Muscle of leg (tissue), 11 donors: ENCODE data around the gene CECR2. TPM values are rescaled to one million over a fixed set of nuclear protein-coding genes. Genes with fewer than 3 reads are reported as not detected.

ENCODE experiments used
- DNase-seq: peaks from one replicate; pipeline ENCODE4 v3.0.0; 2013
- H3K27ac ChIP-seq: one replicate; pipeline ENCODE4 v1.5.1; 2013; ENCODE audit warnings: mild to moderate bottlenecking, low read length, control low read depth
- H3K27me3 ChIP-seq: one replicate; pipeline ENCODE4 v1.6.1; 2013; ENCODE audit warnings: low read length; ENCODE audit not compliant: control insufficient read depth, insufficient read depth
- H3K36me3 ChIP-seq: one replicate; pipeline ENCODE4 v1.6.1; 2013; ENCODE audit warnings: low read length; ENCODE audit not compliant: control insufficient read depth, insufficient read depth
- H3K4me1 ChIP-seq: one replicate; pipeline ENCODE4 v1.6.1; 2013; ENCODE audit warnings: low read length; ENCODE audit not compliant: control insufficient read depth, insufficient read depth
- H3K4me3 ChIP-seq: one replicate; pipeline ENCODE4 v1.5.1; 2013; ENCODE audit warnings: low read length, control low read depth
- H3K9me3 ChIP-seq: replicated peaks from 2 replicates; pipeline ENCODE4 v1.6.1; 2013; ENCODE audit warnings: low read depth, low read length; ENCODE audit not compliant: control insufficient read depth
- WGBS: methylation state at CpG from one replicate; pipeline ENCODE4 v1.1.5; 2013; ENCODE audit warnings: missing lambda C conversion rate; ENCODE audit not compliant: insufficient coverage; 5-methylcytosine and 5-hydroxymethylcytosine counted together
- polyA plus RNA-seq, 8 donors: library from polyadenylated mRNA; unstranded; fragments of 120-200 nt; gene quantifications; one replicate each; pipeline versions ENCODE4 v1.2.1 to v1.2.3, GENCODE V29; 2013; ENCODE audit warnings: inconsistent platforms in 1 of 8, low replicate concordance in 1 of 8; ENCODE audit not compliant: insufficient read length in 8 of 8, insufficient read depth in 1 of 8
- total RNA-seq: library from RNA; stranded (reverse); fragments of 120-200 nt; gene quantifications from one replicate; pipeline ENCODE4 v1.2.4, GENCODE V29; 2013

The CECR2 gene
- total and polyA plus RNA-seq, 9 donors = 10.3 to 26.8 (median 15.8) TPM

- Histone ChIP-seq H3K27me3 (peaks cover 3% of the 10 kb centered on the region), H3K27ac (peak overlapping the region; percentile 51), H3K4me1 (peaks cover 20% of the 10 kb centered on the region), H3K4me3 (no peak overlapping the region), H3K36me3 (no peaks in the 10 kb centered on the region), H3K9me3 (no peaks in the 10 kb centered on the region)
- 68% methylated on average over 6 of the region's 11 CpGs for WGBS
- no peak for DNase-seq
Observed at GRCh38 chr22:17375914-17376614, 6.8 kb downstream of the CECR2 start.

- no peak for DNase-seq
- Histone ChIP-seq H3K4me1 (peaks cover 21% of the 10 kb centered on the region), H3K9me3 (no peaks in the 10 kb centered on the region), H3K36me3 (no peaks in the 10 kb centered on the region), H3K27me3 (no peaks in the 10 kb centered on the region), H3K27ac (no peak overlapping the region), H3K4me3 (no peak overlapping the region)
- WGBS = no CpG with 5 or more reads among the region's 1 CpG
Observed at GRCh38 chr22:17376950-17377349, 7.7 kb downstream of the CECR2 start.

GRCh38 chr22:17379944-17380343 lies 10.7 kb downstream of the CECR2 start:
- H3K36me3 ChIP-seq = no peaks in the 10 kb centered on the region
- peaks cover 10% of the 10 kb centered on the region for H3K9me3 ChIP-seq
- peak overlapping the region; percentile 53 for H3K27ac ChIP-seq
- H3K4me3 ChIP-seq = no peak overlapping the region
- H3K27me3 ChIP-seq = no peaks in the 10 kb centered on the region
- DNase-seq = no peak
- WGBS = no CpG with 5 or more reads among the region's 2 CpGs
- H3K4me1 ChIP-seq = peaks cover 21% of the 10 kb centered on the region

GRCh38 chr22:17380359-17381087 lies 11.3 kb downstream of the CECR2 start:
- peak overlapping the region; percentile 53 for H3K27ac ChIP-seq
- peaks cover 21% of the 10 kb centered on the region for H3K4me1 ChIP-seq
- H3K36me3 ChIP-seq = no peaks in the 10 kb centered on the region
- 57% methylated on average over 1 of the region's 6 CpGs for WGBS
- no peak overlapping the region for H3K4me3 ChIP-seq
- no peaks in the 10 kb centered on the region for H3K27me3 ChIP-seq
- DNase-seq = peak; percentile 42
- peaks cover 13% of the 10 kb centered on the region for H3K9me3 ChIP-seq

- H3K27ac ChIP-seq = no peak overlapping the region
- H3K4me1 ChIP-seq = peaks cover 17% of the 10 kb centered on the region
- no peak overlapping the region for H3K4me3 ChIP-seq
- 68% methylated on average over 5 of the region's 12 CpGs for WGBS
- H3K9me3 ChIP-seq = peaks cover 13% of the 10 kb centered on the region
- H3K27me3 ChIP-seq = no peaks in the 10 kb centered on the region
- H3K36me3 ChIP-seq = no peaks in the 10 kb centered on the region
- DNase-seq = no peak
Observed at GRCh38 chr22:17381192-17381913, 12.1 kb downstream of the CECR2 start.

GRCh38 chr22:17384612-17385330 lies 15.5 kb downstream of the CECR2 start:
- Histone ChIP-seq H3K27ac (no peak overlapping the region), H3K27me3 (no peaks in the 10 kb centered on the region), H3K36me3 (peaks cover 6% of the 10 kb centered on the region), H3K4me3 (no peak overlapping the region), H3K9me3 (peaks cover 13% of the 10 kb centered on the region), H3K4me1 (peaks cover 9% of the 10 kb centered on the region)
- WGBS = 78% methylated on average over 4 of the region's 7 CpGs
- no peak for DNase-seq

GRCh38 chr22:17387356-17387755 lies 18.1 kb downstream of the CECR2 start:
- no peaks in the 10 kb centered on the region for H3K27me3 ChIP-seq
- no peak for DNase-seq
- H3K27ac ChIP-seq = no peak overlapping the region
- H3K4me1 ChIP-seq = no peaks in the 10 kb centered on the region
- H3K9me3 ChIP-seq = peaks cover 13% of the 10 kb centered on the region
- peaks cover 6% of the 10 kb centered on the region for H3K36me3 ChIP-seq
- 63% methylated on average over 4 of the region's 9 CpGs for WGBS
- H3K4me3 ChIP-seq = no peak overlapping the region

GRCh38 chr22:17388235-17388634 lies 19.0 kb downstream of the CECR2 start:
- WGBS = 89% methylated on average over 7 of the region's 10 CpGs
- H3K27ac ChIP-seq = no peak overlapping the region
- no peaks in the 10 kb centered on the region for H3K27me3 ChIP-seq

GRCh38 chr22:17390087-17390486 lies 20.8 kb downstream of the CECR2 start:
- 67% methylated on average over 1 of the region's 5 CpGs for WGBS
- DNase-seq = no peak
- Histone ChIP-seq H3K36me3 (peaks cover 6% of the 10 kb centered on the region), H3K4me3 (no peak overlapping the region), H3K27me3 (no peaks in the 10 kb centered on the region), H3K9me3 (peaks cover 3% of the 10 kb centered on the region), H3K4me1 (no peaks in the 10 kb centered on the region), H3K27ac (no peak overlapping the region)

More at GRCh38 chr22:17388235-17388634, 19.0 kb downstream of the CECR2 start:
- Histone ChIP-seq H3K36me3 (peaks cover 6% of the 10 kb centered on the region), H3K9me3 (peaks cover 13% of the 10 kb centered on the region), H3K4me1 (no peaks in the 10 kb centered on the region), H3K4me3 (no peak overlapping the region)
- no peak for DNase-seq
